HCT116 (cell line): Measurements from ENCODE around the gene CHRNA4. TPM values are rescaled to one million over a fixed set of nuclear protein-coding genes. Genes with fewer than 3 reads are reported as not detected.

ENCODE experiments used
- ATAC-seq: fragments of 200-7000 bp; cut with Tn5 transposase; 2 replicates; pipeline ENCODE4 v1.9.1; 2020; ENCODE audit warnings: mild to moderate bottlenecking, moderate library complexity
- BruUV-seq: library from RNA; stranded (reverse); fragments of 400-500 nt; replicated peaks from 2 replicates; lab custom pipeline; 2021; lab: Mats Ljungman, UMichigan
- CTCF ChIA-PET: fragments of 300-600 bp; sonication (Branson Sonifier 250); formaldehyde crosslinking; loops from one replicate; lab custom pipeline; 2021; ENCODE audit warnings: antibody characterized with exemption; lab: Charles Lee
- POLR2A ChIA-PET: fragments of 300-600, 350-600 bp; sonication (Branson Sonifier 250); formaldehyde crosslinking; loops from one replicate; lab custom pipeline; 2021; ENCODE audit warnings: antibody characterized with exemption; lab: Charles Lee
- RAD21 ChIA-PET, 2 experiments: fragments of 300-600 bp; sonication (Branson Sonifier 250); formaldehyde crosslinking; loops; one replicate each; lab custom pipeline; 2023; ENCODE audit warnings: low total read pairs in 2 of 2; ENCODE audit not compliant: uncharacterized antibody in 2 of 2, unreplicated experiment in 2 of 2, low non-redundant PET in 1 of 2; lab: Charles Lee
- DNase-seq: peaks from one replicate; pipeline ENCODE4 v3.0.0-alpha.2; 2010; ENCODE audit warnings: low read depth, low spot score
- H2AFZ ChIP-seq: fragments of 200-600 bp; shearing (Covaris generic), sonication (generic); 2 replicates; pipeline ENCODE4 v1.6.1; 2017; ENCODE audit warnings: low read depth, mixed run types, mixed read lengths, antibody characterized with exemption, low read length; ENCODE audit not compliant: poor library complexity, severe bottlenecking
- H3K27ac ChIP-seq: 2 replicates; pipeline ENCODE4 v1.5.1; 2012; ENCODE audit warnings: low read depth, low read length
- H3K27me3 ChIP-seq: fragments of 200-600 bp; sonication (generic); 2 replicates; pipeline ENCODE4 v1.6.1; 2016; ENCODE audit warnings: mixed run types, low read length, mixed read lengths; ENCODE audit not compliant: insufficient read depth
- H3K36me3 ChIP-seq, 2 experiments: fragments of 200-500 bp in 1 of 2; fragments of 200-600 bp in 1 of 2; sonication (Bioruptor generic) in 1 of 2; sonication (generic) in 1 of 2; 2 replicates each; pipeline versions ENCODE4 v1.5.1 to v1.6.1; 2014 to 2016; ENCODE audit warnings: low read length in 2 of 2, inconsistent platforms in 1 of 2, mixed read lengths in 1 of 2, mixed run types in 1 of 2; ENCODE audit not compliant: insufficient read depth in 2 of 2, control insufficient read depth in 1 of 2
- H3K4me1 ChIP-seq, 2 experiments: fragments of 200-600 bp in 1 of 2; sonication (generic) in 1 of 2; 2 replicates each; pipeline versions ENCODE4 v1.5.1 to v1.6.1; 2012 to 2017; ENCODE audit warnings: low read length in 2 of 2, inconsistent platforms in 1 of 2, mild to moderate bottlenecking in 1 of 2, mixed read lengths in 1 of 2, mixed run types in 1 of 2, moderate library complexity in 1 of 2; ENCODE audit not compliant: insufficient read depth in 2 of 2, control insufficient read depth in 1 of 2
- H3K4me2 ChIP-seq: fragments of 200-600 bp; sonication (generic); 2 replicates; pipeline ENCODE4 v1.6.1; 2017; ENCODE audit warnings: mixed run types, low read length, mixed read lengths
- H3K4me3 ChIP-seq, 2 experiments: fragments of 200-600 bp in 1 of 2; sonication (generic) in 1 of 2; replicated peaks in 1 of 2; 2 replicates each; pipeline ENCODE4 v1.5.1; 2011 to 2016; ENCODE audit warnings: low read length in 2 of 2, control low read depth in 1 of 2, low read depth in 1 of 2, mild to moderate bottlenecking in 1 of 2, mixed read lengths in 1 of 2, mixed run types in 1 of 2
- H3K79me2 ChIP-seq: fragments of 200-600 bp; sonication (generic); 2 replicates; pipeline ENCODE4 v1.6.1; 2017; ENCODE audit warnings: mild to moderate bottlenecking, mixed run types, low read length, moderate library complexity, mixed read lengths; ENCODE audit not compliant: insufficient read depth
- H3K9ac ChIP-seq: fragments of 200-600 bp; sonication (generic); 2 replicates; pipeline ENCODE4 v1.6.1; 2016; ENCODE audit warnings: low read length, mixed read lengths
- H3K9me2 ChIP-seq: fragments of 200-600 bp; sonication (generic), shearing (Covaris generic); 2 replicates; pipeline ENCODE4 v1.6.1; 2017; ENCODE audit warnings: mixed run types, mild to moderate bottlenecking, moderate library complexity; ENCODE audit not compliant: insufficient read depth
- H3K9me3 ChIP-seq, 2 experiments: fragments of 200-500 bp in 1 of 2; fragments of 200-600 bp in 1 of 2; sonication (Bioruptor generic) in 1 of 2; sonication (generic) in 1 of 2; 2 replicates each; pipeline ENCODE4 v1.6.1; 2014 to 2017; ENCODE audit warnings: low read length in 2 of 2, mixed read lengths in 2 of 2, inconsistent platforms in 1 of 2, low read depth in 1 of 2, mild to moderate bottlenecking in 1 of 2, mixed run types in 1 of 2, moderate library complexity in 1 of 2; ENCODE audit not compliant: control insufficient read depth in 1 of 2, insufficient read depth in 1 of 2
- H4K20me1 ChIP-seq: fragments of 200-600 bp; sonication (generic), shearing (Covaris generic); 2 replicates; pipeline ENCODE4 v1.6.1; 2017; ENCODE audit warnings: mixed run types, mild to moderate bottlenecking, moderate library complexity; ENCODE audit not compliant: insufficient read depth
- CBX3 ChIP-seq: IDR thresholded peaks from 2 replicates; pipeline ENCODE4 v1.6.1; 2012; ENCODE audit warnings: low read depth
- CTCF ChIP-seq, 3 experiments: fragments of 200-600 bp in 1 of 3; sonication (generic) in 1 of 3; IDR thresholded peaks in 2 of 3; conservative IDR thresholded peaks in 1 of 3; 2 replicates each; pipeline ENCODE4 v1.5.1; 2012 to 2017; ENCODE audit warnings: low read depth in 2 of 3, low read length in 2 of 3, antibody characterized with exemption in 1 of 3, borderline replicate concordance in 1 of 3, control low read depth in 1 of 3, mild to moderate bottlenecking in 1 of 3, mixed read lengths in 1 of 3, mixed run types in 1 of 3, moderate library complexity in 1 of 3; ENCODE audit not compliant: insufficient read depth in 1 of 3
- ELF1 ChIP-seq: IDR thresholded peaks from 2 replicates; pipeline ENCODE4 v1.6.1; 2012; ENCODE audit warnings: low read depth, borderline replicate concordance
- EZH2phosphoT487 ChIP-seq: fragments of 200-600 bp; IDR thresholded peaks from 2 replicates; pipeline ENCODE4 v1.6.1; 2018; ENCODE audit warnings: antibody characterized with exemption, borderline replicate concordance
- POLR2A ChIP-seq: IDR thresholded peaks from 2 replicates; pipeline ENCODE4 v1.7.0; 2011; ENCODE audit warnings: borderline replicate concordance; ENCODE audit not compliant: insufficient read depth, insufficient read length; ENCODE audit errors: extremely low read depth
- RAD21 ChIP-seq: IDR thresholded peaks from 2 replicates; pipeline ENCODE4 v1.6.1; 2012; ENCODE audit warnings: low read depth, mild to moderate bottlenecking
- TCF7L2 ChIP-seq: IDR thresholded peaks from 2 replicates; pipeline ENCODE4 v1.7.0; 2011; ENCODE audit warnings: borderline replicate concordance, inconsistent platforms; ENCODE audit not compliant: insufficient read depth, insufficient read length; ENCODE audit errors: extremely low read depth
- YY1 ChIP-seq: IDR thresholded peaks from 2 replicates; pipeline ENCODE4 v1.6.1; 2011; ENCODE audit warnings: low read length, low read depth, moderate library complexity, mild to moderate bottlenecking; ENCODE audit not compliant: insufficient replicate concordance; ENCODE audit errors: extremely low read depth
- ZBTB33 ChIP-seq: IDR thresholded peaks from 2 replicates; pipeline ENCODE4 v1.6.1; 2011; ENCODE audit warnings: mild to moderate bottlenecking, low read length, moderate library complexity; ENCODE audit not compliant: insufficient replicate concordance; ENCODE audit errors: extremely low read depth
- ZFX ChIP-seq: fragments of 450-650 bp; IDR thresholded peaks from 2 replicates; pipeline ENCODE4 v1.6.1; 2017
- ZNF274 ChIP-seq: fragments of 200-500 bp; sonication (Bioruptor generic); IDR thresholded peaks from 2 replicates; pipeline ENCODE4 v1.6.1; 2014; ENCODE audit warnings: mild to moderate bottlenecking, low read depth, low read length, inconsistent platforms
- intact Hi-C: fragments of 100-400 bp; cut with micrococcal nuclease; formaldehyde crosslinking; loops from 2 replicates; pipeline ENCODE4 v1.10.0; 2022
- total RNA-seq: library from RNA; stranded (reverse); gene quantifications from one replicate; pipeline ENCODE4 v1.2.1, GENCODE V29; 2021; ENCODE audit not compliant: unreplicated experiment

The CHRNA4 gene
- total RNA-seq, 1 experiment from 2014 or later = not detected

- Histone ChIP-seq H3K27ac (peak overlapping the region; percentile 57; the same call in 1 of the 2 replicates), H2AFZ (no peak overlapping the region), H3K79me2 (no peaks in the 10 kb centered on the region), H3K4me2 (no peak overlapping the region), H4K20me1 (no peaks in the 10 kb centered on the region), H3K9ac (no peak overlapping the region), H3K27me3 (no peaks in the 10 kb centered on the region), H3K36me3 (no peaks in the 10 kb centered on the region), H3K4me3 (no peak overlapping the region), H3K4me1 (peaks cover 0 to 8% of the 10 kb centered on the region in 2 experiments; a peak in 2 of 4 replicates), H3K9me3 (peaks cover 3 to 4% of the 10 kb centered on the region in 2 experiments; a peak in 1 of 4 replicates), H3K9me2 (no peaks in the 10 kb centered on the region)
- CTCF ChIA-PET = interaction anchor here (0.5 kb wide), 1 partner anchor 40 kb away, joined by 6 read pairs; no protein-coding TSS in a partner anchor
- no TSS peak for BruUV-seq
- DNase-seq = no peak
- POLR2A ChIA-PET = no interaction called here
- peak; percentile 41 for ATAC-seq
- RAD21 ChIA-PET = interaction anchor here in 1 of 2 experiments (0.6 kb wide), 1 partner anchor 995 kb away, joined by 3 read pairs; no protein-coding TSS in a partner anchor
- TF ChIP-seq POLR2A (no peak), ZBTB33 (no peak), YY1 (no peak), ZFX (no peak), CBX3 (no peak), EZH2phosphoT487 (no peak), TCF7L2 (no peak), ZNF274 (no peak), RAD21 (no peak), CTCF (IDR thresholded peaks at IDR 0.05 in 2 of 3, conservative IDR thresholded peaks at IDR 0.05 in 1 of 3; ENCODE audit: borderline replicate concordance in 1 of 3, insufficient read depth in 1 of 3, low read depth in 2 of 3, low read length in 2 of 3) (no peak), ELF1 (no peak)
- intact Hi-C loops = no loop called here
Measured at GRCh38 chr20:63327231-63327745, 33.9 kb downstream of the CHRNA4 start.
